GM21786 (cell line): ENCODE measurements around the gene IFIT5.
A peak's percentile ranks its signal among the peaks of the same experiment; 100 is the strongest.
"Not testable (repeated sequence)": the region's sequence is repeated elsewhere in the genome, so short reads cannot be mapped to it uniquely, and the experiment has no call there.

ENCODE experiments used
- ATAC-seq: cut with Tn5 transposase; IDR thresholded peaks from one replicate; pipeline ENCODE4 v1.9.1; 2021; ENCODE audit not compliant: unreplicated experiment

The IFIT5 gene

GRCh38 chr10:89426230-89426868, 12.0 kb downstream of the IFIT5 start:
- ATAC-seq: peak; percentile 65

DNA sequence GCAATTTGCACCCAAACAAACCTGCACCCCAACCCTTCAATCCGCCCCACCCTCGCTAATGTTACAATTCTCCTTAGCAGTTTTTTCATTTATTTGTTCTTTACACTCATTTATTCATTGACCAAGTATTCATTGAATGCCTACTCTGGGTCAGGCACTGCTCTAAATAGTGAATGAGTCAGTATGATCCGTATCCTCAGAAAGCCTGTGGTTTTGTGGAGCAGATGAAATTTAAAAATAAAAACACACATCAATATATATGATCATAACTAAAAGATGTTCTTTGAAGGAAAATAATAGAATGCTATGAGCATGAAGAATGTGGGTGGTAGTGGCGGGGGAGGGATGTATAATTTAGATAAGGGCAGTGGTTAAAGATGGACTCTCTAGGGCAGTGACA, 13.3 kb downstream of the IFIT5 start:
- no peak for ATAC-seq

- no peak for ATAC-seq
Observed at GRCh38 chr10:89428877-89429276, 14.5 kb downstream of the IFIT5 start.

DNA sequence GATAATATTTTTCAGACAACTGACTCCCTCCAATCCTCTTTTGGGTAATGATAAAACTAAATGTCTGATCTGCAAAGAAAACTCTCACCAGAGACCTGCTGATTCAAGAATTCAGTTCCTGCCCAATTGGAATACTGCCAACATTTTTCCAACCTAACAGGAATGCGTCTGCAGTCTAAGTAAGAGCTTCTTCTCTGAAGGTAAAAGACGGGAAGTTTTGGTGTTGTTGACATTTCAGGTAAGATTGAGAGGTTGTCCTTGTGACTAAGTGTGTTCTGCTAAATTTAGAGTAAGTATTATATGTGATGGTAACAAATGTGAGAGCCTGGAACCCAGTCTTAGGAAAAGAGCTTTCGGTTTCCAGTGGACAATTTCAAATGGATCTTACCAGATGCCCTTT, 17.6 kb downstream of the IFIT5 start:
- ATAC-seq: no peak

DNA sequence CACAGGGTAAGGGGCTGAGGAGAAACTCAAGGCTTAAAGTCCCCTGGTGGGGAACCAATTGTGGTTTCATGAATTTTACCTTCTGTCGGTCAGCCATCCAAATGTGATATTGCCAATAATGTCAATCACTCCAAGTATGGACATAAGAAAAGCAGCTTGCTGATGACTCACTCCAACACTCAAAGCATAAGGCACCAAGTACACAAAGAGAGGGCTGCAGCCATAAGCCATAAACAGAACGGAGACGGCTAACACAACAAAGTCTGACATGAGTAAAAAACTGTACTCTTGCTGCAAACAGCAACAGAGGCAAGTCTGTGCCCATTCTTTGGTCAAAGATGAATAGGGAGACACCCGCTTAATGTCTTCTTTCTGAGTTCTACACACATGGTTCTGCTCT, 24.2 kb downstream of the IFIT5 start:
- ATAC-seq: no peak

- ATAC-seq: no peak
Observed at GRCh38 chr10:89440226-89441009, 26.1 kb downstream of the IFIT5 start.

GRCh38 chr10:89442289-89442688, 27.9 kb downstream of the IFIT5 start:
- no peak for ATAC-seq

GRCh38 chr10:89444819-89445218, 30.5 kb downstream of the IFIT5 start:
- ATAC-seq: not testable (repeated sequence)

DNA sequence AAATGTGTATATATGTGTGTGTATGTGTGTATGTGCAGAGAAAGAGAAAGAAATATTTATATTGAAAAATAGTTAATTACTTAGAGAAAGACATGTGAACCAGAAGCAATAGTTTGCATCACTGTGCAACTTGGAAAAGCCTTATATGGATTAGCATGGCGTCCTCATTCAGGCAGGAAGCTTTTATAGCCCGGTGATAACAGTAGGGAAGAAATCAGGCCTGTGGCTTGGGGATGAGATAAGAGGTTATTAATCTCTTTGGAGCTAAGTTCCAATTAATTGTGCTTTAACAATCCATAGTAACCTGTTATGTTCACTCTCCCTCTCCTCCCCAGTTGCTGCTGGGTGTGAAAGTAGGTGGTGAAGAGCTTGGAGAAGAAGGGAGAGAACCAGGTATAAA, 36.5 kb downstream of the IFIT5 start:
- no peak for ATAC-seq

DNA sequence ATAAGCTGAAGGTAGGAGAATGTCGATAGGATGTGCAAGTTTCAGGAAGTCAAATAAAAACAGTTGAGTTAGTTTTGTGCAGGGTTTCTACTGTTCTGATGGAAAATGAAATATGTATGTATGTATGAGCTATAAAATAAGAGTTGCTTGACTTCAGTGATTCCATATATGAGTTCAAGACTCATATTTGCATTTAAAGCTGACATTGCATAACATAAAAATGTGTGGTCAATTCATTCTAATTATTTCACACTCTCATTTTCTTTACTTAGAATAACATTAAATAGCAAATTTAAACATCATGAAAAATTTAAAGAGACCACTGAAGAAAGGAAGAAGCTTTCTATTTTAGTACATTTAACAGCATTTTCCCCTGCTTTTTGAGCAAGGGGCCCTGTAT, 37.8 kb downstream of the IFIT5 start:
- no peak for ATAC-seq

DNA sequence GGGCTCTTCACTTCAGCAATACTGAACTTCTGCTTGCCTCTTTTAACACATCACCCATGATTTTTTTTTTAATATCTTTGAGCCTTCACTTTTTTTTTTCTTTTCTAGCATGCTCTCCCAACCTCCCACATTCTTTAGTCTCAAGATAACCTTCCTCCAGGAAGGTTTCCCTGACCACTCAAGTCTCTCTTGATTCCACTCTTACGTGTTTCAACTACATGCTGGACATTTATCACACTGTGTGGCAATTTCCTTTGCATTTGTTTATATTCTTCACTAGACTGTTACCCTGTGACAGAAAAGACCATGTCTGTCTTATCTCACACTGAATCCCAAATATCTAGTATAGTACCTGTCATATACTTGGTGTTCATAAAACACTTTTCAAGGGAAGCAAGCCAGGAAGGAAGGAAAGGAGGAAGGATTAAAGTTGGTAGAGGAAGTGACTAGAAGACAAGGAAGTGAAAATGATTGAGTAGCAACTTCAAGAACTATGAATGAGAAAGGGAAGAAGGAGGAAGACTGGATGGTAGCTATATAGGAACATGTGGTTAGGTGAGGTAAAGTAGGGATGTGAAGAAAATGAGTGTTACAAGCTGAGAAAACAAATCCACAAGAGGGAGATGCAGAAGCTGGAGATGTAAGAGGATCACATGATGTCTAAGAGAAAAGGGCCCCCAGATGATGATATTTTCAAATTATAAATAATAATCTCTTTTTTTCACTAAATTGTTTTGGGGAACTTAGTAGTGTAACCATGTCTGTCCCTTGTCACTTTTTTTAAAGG, 40.4 kb downstream of the IFIT5 start:
- ATAC-seq: no peak

DNA sequence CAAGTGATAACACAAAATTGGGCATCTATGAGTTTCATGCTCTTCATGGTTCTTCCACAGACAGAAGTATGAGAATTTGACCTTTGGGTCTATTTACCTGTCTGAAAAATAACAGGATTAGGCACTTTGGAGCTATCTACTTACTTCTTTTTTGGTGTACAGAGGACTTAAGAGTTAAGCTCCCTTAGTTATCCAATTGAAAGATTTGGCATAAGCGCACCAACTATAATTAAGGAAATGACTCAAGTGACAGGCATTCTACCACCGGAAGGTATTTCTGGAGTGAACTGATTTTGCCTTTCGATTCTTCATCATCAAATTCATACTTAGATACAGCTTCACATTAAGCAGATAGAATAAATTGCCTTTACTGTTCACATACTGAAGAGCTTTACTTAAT, 43.9 kb downstream of the IFIT5 start:
- no peak for ATAC-seq

- no peak for ATAC-seq
Observed at GRCh38 chr10:89458784-89459183, 44.4 kb downstream of the IFIT5 start.

DNA sequence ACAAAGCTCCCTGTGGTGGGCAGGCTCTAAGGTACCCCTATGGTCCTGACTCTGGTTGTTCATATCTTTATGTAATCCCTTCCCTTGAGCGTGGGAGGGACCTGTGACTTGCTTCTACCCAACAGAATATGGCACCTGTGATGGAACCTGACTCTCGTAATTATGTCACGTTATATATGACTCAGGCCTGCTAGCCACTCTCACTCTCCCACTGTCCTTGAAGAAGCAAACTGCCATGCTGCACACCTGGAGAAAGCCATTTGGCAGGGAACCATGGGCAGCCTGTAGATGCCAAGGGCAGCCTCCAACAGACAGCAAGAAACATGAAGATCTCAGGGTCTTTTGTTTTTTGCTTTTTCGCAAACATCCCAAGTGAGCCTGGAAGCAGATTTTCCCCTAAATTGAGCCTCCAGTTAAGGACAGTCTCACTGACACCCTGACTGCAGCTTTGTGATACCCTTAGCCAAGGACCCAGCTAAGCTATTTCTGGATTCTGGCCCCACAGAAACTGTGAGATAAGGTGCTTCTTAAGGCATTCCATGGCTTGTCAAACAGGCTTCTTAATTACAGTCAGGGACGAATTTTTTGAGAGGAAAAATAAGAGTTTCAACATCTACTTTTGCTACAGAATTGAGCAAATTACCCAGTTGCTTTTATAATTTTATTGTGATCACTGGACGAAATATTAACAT, 49.6 kb downstream of the IFIT5 start:
- ATAC-seq: no peak

DNA sequence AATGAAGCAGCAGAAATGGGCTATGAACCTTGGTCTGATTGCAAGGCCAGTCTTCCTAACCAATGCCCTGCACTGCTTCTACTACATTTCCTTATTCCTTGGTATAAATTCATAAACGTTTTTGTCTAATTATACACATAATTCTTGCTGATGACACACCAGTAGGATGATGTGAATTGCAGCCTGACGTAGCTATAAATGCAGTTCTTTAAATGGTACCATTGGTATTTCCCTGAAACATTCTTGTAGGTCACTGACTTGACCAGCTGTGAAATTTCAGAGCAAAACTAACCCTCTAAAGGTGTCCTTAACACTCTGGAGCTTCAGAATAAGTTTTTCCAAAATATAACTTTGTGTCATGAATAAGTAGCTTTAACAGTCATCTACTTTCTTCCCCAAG, 50.8 kb downstream of the IFIT5 start:
- no peak for ATAC-seq

- ATAC-seq: no peak
Observed at GRCh38 chr10:89466599-89467035, 52.2 kb downstream of the IFIT5 start.

GRCh38 chr10:89468191-89468965, 54.0 kb downstream of the IFIT5 start:
- ATAC-seq: no peak

GRCh38 chr10:89469517-89469916, 55.1 kb downstream of the IFIT5 start:
- no peak for ATAC-seq
